SK-N-MC (cell line): ENCODE measurements around the gene ZKSCAN4.

Source experiments
- EZH2 ChIP-seq: fragments of 200-600 bp; sonication (generic); IDR thresholded peaks from one replicate; pipeline ENCODE4 v1.6.1; 2017; ENCODE audit warnings: antibody characterized with exemption
- POLR2AphosphoS5 ChIP-seq: IDR thresholded peaks from 2 replicates; pipeline ENCODE4 v1.6.1; 2012; ENCODE audit warnings: mild to moderate bottlenecking, low read depth, low read length, borderline replicate concordance

GRCh38 chr6:28208111-28208659 is 43.9 kb downstream of the ZKSCAN4 start:
- no peak for TF ChIP-seq EZH2
- TF ChIP-seq POLR2AphosphoS5, result no peak
